ENCODE measurements around the gene MEOX1. TPM values are rescaled to one million over a fixed set of nuclear protein-coding genes. Genes with fewer than 3 reads are reported as not detected.
"Not testable (repeated sequence)": the region's sequence is repeated elsewhere in the genome, so short reads cannot be mapped to it uniquely, and the experiment has no call there.

MEOX1 gene
- total RNA-seq, 1 donor, result not detected

GRCh38 chr17:43625606-43626005 is 36.1 kb downstream of the MEOX1 start:
- DNase-seq (ENCODE audit: low read depth in 2 of 3, low spot score in 2 of 3), result no peak

GRCh38 chr17:43620581-43620980 is 41.1 kb downstream of the MEOX1 start:
- DNase-seq (ENCODE audit: low read depth in 2 of 3, low spot score in 2 of 3), result no peak

- no peak for DNase-seq (ENCODE audit: low read depth in 2 of 3, low spot score in 2 of 3)
Measured at GRCh38 chr17:43620147-43620546, 41.6 kb downstream of the MEOX1 start.

GRCh38 chr17:43619705-43620104 is 42.0 kb downstream of the MEOX1 start:
- no peak for DNase-seq (ENCODE audit: low read depth in 2 of 3, low spot score in 2 of 3)

GRCh38 chr17:43618276-43618675 is 43.4 kb downstream of the MEOX1 start:
- no peak for DNase-seq (ENCODE audit: low read depth in 2 of 3, low spot score in 2 of 3)

GRCh38 chr17:43616852-43617251 is 44.9 kb downstream of the MEOX1 start:
- DNase-seq (ENCODE audit: low read depth in 2 of 3, low spot score in 2 of 3), result no peak

GRCh38 chr17:43616421-43616820 is 45.3 kb downstream of the MEOX1 start:
- no peak for DNase-seq (ENCODE audit: low read depth in 2 of 3, low spot score in 2 of 3)

- no peak for DNase-seq (ENCODE audit: low read depth in 2 of 3, low spot score in 2 of 3)
Measured at GRCh38 chr17:43616029-43616351, 45.7 kb downstream of the MEOX1 start.

GRCh38 chr17:43615330-43616028 is 46.2 kb downstream of the MEOX1 start:
- DNase-seq (ENCODE audit: low read depth in 2 of 3, low spot score in 2 of 3), result no peak

GRCh38 chr17:43614561-43614960 is 47.2 kb downstream of the MEOX1 start:
- no peak for DNase-seq (ENCODE audit: low read depth in 2 of 3, low spot score in 2 of 3)

GRCh38 chr17:43613917-43614316 is 47.8 kb downstream of the MEOX1 start:
- no peak for DNase-seq (ENCODE audit: low read depth in 2 of 3, low spot score in 2 of 3)

- DNase-seq (ENCODE audit: low read depth in 2 of 3, low spot score in 2 of 3), result no peak
Measured at GRCh38 chr17:43612515-43612914, 49.2 kb downstream of the MEOX1 start.

- no peak for DNase-seq (ENCODE audit: low read depth in 2 of 3, low spot score in 2 of 3)
Measured at GRCh38 chr17:43611230-43611969, 50.3 kb downstream of the MEOX1 start.

GRCh38 chr17:43609613-43610385 is 51.9 kb downstream of the MEOX1 start:
- DNase-seq (ENCODE audit: low read depth in 2 of 3, low spot score in 2 of 3), result no peak

GRCh38 chr17:43608313-43608712 is 53.4 kb downstream of the MEOX1 start:
- DNase-seq (ENCODE audit: low read depth in 2 of 3, low spot score in 2 of 3), result peak in 2 of 3 donors; percentile 37 to 41

- no peak for DNase-seq (ENCODE audit: low read depth in 2 of 3, low spot score in 2 of 3)
Measured at GRCh38 chr17:43604549-43604948, 57.2 kb downstream of the MEOX1 start.

- no peak for DNase-seq (ENCODE audit: low read depth in 2 of 3, low spot score in 2 of 3)
Measured at GRCh38 chr17:43603321-43603720, 58.4 kb downstream of the MEOX1 start.

GRCh38 chr17:43602556-43602955 is 59.2 kb downstream of the MEOX1 start:
- not testable (repeated sequence) for DNase-seq (ENCODE audit: low read depth in 2 of 3, low spot score in 2 of 3)

- no peak for DNase-seq (ENCODE audit: low read depth in 2 of 3, low spot score in 2 of 3)
Measured at GRCh38 chr17:43601280-43602039, 60.3 kb downstream of the MEOX1 start.

- no peak for DNase-seq (ENCODE audit: low read depth in 2 of 3, low spot score in 2 of 3)
Measured at GRCh38 chr17:43599835-43600234, 61.9 kb downstream of the MEOX1 start.

GRCh38 chr17:43599046-43599395 is 62.7 kb downstream of the MEOX1 start:
- DNase-seq (ENCODE audit: low read depth in 2 of 3, low spot score in 2 of 3), result no peak

Data from hematopoietic multipotent progenitor cell (in vitro differentiated cells).